IPS-15b (cell line): Measurements from ENCODE around the gene RAB11B.
A peak's percentile ranks its signal among the peaks of the same experiment; 100 is the strongest.
"Not testable (repeated sequence)": the region's sequence is repeated elsewhere in the genome, so short reads cannot be mapped to it uniquely, and the experiment has no call there.

ENCODE experiments used
- H3K27me3 ChIP-seq: one replicate; pipeline ENCODE4 v1.6.1; 2013; ENCODE audit warnings: low read length; ENCODE audit not compliant: control insufficient read depth, insufficient read depth
- H3K36me3 ChIP-seq: one replicate; pipeline ENCODE4 v1.6.1; 2013; ENCODE audit warnings: low read length; ENCODE audit not compliant: control insufficient read depth, insufficient read depth
- H3K4me1 ChIP-seq: one replicate; pipeline ENCODE4 v1.6.1; 2013; ENCODE audit warnings: mild to moderate bottlenecking, low read length; ENCODE audit not compliant: control insufficient read depth, insufficient read depth
- H3K4me3 ChIP-seq: one replicate; pipeline ENCODE4 v1.5.1; 2013; ENCODE audit warnings: low read depth, low read length
- H3K9ac ChIP-seq: one replicate; pipeline ENCODE4 v1.6.1; 2013; ENCODE audit warnings: low read depth, mild to moderate bottlenecking, low read length
- H3K9me3 ChIP-seq: one replicate; pipeline ENCODE4 v1.6.1; 2013; ENCODE audit warnings: mild to moderate bottlenecking, low read length; ENCODE audit not compliant: control insufficient read depth, insufficient read depth

Gene RAB11B

DNA sequence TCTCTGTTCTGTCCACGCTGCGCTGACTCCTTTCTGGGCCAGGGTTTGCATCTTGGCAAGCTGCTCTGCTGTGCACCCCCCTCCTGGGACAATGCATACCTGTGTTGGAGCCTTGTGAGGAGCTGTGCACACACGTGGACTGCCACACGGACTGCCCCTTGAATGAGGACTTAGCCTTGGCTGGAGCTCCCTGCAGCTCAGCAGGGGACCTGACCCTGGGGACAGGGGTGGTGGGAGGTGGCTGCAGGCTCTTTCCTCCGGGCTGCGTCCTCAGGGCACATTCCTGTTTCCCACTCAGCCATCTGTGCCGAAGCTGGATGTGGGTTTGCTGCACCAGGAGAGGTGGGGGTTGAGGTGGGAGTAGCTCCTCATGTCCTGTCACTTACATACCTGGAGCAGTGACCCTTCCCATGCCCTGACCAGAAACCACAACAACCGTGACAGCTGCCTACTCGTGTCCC is 8.2 kb downstream of the RAB11B start:
- no peak overlapping the region for H3K4me3 ChIP-seq
- peaks cover 4% of the 10 kb centered on the region for H3K4me1 ChIP-seq
- H3K27me3 ChIP-seq, result no peaks in the 10 kb centered on the region
- H3K36me3 ChIP-seq, result peaks cover 9% of the 10 kb centered on the region
- H3K9me3 ChIP-seq, result no peaks in the 10 kb centered on the region
- H3K9ac ChIP-seq, result no peak overlapping the region

DNA sequence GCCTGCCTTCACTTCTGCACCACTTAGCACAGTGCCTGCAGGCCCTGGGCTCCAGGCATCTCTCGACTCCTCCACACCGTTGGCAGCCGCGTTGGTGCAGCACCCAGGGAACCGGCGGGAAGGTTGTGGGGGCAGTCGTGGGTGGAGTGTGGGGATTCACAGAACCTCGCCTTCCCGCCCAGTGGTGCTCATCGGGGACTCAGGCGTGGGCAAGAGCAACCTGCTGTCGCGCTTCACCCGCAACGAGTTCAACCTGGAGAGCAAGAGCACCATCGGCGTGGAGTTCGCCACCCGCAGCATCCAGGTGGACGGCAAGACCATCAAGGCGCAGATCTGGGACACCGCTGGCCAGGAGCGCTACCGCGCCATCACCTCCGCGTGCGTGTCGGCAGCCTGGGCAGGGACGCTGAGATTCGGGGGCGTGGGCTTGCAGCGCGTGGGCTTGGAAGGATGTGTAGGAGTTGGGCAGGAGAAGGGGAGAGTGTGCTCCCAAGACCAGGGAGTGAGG is 9.6 kb downstream of the RAB11B start:
- Histone ChIP-seq H3K9me3 (no peaks in the 10 kb centered on the region), H3K4me3 (no peak overlapping the region), H3K27me3 (no peaks in the 10 kb centered on the region), H3K4me1 (peaks cover 4% of the 10 kb centered on the region), H3K36me3 (peaks cover 13% of the 10 kb centered on the region), H3K9ac (no peak overlapping the region)

DNA sequence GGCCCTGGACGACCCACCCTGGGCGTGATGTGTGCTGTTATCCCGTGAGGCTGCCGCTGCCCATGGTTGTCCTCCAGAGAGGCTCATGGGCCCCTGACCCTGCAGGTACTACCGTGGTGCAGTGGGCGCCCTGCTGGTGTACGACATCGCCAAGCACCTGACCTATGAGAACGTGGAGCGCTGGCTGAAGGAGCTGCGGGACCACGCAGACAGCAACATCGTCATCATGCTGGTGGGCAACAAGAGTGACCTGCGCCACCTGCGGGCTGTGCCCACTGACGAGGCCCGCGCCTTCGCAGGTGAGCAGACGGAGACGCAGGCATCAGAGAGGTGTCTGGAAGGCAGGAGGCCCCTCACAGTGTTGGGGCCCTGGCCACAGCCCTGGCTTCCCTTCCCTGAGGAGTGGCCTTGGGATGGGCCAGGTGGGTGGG is 11.8 kb downstream of the RAB11B start:
- no peaks in the 10 kb centered on the region for H3K27me3 ChIP-seq
- no peaks in the 10 kb centered on the region for H3K9me3 ChIP-seq
- H3K9ac ChIP-seq, result no peak overlapping the region
- H3K36me3 ChIP-seq, result peaks cover 15% of the 10 kb centered on the region
- no peak overlapping the region for H3K4me3 ChIP-seq
- H3K4me1 ChIP-seq, result peaks cover under 1% of the 10 kb centered on the region

DNA sequence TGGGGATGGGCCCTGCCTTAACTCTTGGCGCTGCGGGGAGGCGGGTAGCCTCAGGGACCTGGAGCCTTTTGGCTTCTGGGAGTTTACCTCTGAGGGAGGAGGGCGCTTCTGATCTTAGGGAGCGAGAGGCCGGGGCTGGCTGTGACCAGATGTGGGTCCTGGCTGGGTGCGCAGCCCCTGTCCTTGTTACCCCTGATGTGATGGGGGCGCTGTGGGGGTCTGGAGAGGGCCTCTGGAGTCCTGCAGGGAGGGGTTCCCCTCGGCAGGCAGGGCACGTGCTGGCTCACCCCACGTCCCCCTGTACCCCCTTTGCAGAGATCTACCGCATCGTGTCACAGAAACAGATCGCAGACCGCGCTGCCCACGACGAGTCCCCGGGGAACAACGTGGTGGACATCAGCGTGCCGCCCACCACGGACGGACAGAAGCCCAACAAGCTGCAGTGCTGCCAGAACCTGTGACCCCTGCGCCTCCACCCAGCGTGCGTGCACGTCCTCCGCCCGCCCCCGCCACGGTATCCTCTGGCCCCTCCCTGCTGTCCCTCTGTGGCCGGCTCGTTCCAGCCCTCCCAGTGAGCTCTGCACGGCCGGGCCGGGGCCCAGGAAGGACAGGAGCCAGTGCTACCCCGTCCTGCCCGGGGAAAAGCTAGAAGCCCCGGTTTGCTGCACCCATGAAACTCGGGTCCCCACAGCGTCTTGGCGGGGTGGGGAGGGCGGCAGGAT is 13.1 kb downstream of the RAB11B start:
- Histone ChIP-seq H3K27me3 (no peaks in the 10 kb centered on the region), H3K9me3 (no peaks in the 10 kb centered on the region), H3K4me3 (no peak overlapping the region), H3K9ac (no peak overlapping the region), H3K4me1 (no peaks in the 10 kb centered on the region), H3K36me3 (peaks cover 15% of the 10 kb centered on the region)

DNA sequence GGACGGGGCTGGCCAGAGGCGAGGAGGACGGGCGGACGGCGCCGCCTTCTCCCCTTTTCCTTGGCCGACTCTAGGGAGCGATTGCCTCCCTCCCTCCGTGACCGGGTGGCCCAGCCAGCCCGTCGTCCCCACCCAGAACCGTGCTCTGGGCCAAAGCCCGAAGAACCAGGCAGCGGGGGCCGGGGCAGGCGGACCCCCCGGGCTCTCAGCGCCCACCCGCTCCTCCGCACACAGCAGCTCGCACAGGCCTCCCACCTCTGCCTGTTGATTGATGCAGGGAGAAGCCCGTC is 13.6 kb downstream of the RAB11B start:
- H3K27me3 ChIP-seq, result no peaks in the 10 kb centered on the region
- no peak overlapping the region for H3K9ac ChIP-seq
- H3K4me3 ChIP-seq, result no peak overlapping the region
- peaks cover 15% of the 10 kb centered on the region for H3K36me3 ChIP-seq
- H3K4me1 ChIP-seq, result no peaks in the 10 kb centered on the region
- no peaks in the 10 kb centered on the region for H3K9me3 ChIP-seq

DNA sequence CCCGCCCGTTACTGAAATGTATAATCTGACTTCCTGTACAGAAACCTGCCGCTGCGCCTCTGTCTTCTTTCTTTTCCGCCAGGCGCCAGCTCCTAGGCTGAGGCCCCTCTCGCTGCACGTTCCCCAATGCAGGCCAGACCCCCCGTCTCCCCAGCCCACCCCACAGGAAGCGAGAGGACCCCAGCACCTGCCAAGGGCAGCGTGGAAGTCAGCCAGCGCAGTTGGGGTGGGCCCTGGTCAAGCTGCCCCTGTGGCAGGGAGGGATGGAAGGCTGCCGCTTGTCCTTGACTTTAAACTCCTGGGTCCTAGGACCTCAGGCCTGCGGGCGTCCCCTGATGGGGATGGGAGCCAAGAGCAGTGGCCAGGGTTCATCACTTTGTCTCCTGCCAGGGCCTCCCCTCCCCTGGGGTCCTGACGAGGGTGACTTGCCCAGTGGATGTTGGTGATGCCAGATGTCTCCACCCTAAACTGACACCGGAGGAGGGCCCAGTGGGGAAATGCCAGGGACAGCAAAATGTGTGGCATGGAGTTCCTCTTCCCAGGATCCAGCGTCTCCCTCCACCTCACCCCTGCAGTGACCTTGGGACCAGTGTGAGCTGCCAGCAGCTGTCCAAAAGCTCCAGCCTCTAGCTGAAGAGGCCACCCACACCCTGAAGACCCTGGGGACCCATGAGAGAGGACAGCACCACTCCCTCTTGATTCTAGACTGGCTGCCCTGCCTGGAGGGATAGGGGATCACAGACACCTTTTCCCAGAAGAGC is 14.4 kb downstream of the RAB11B start:
- no peak overlapping the region for H3K9ac ChIP-seq
- H3K4me1 ChIP-seq, result no peaks in the 10 kb centered on the region
- no peaks in the 10 kb centered on the region for H3K9me3 ChIP-seq
- peaks cover 15% of the 10 kb centered on the region for H3K36me3 ChIP-seq
- no peaks in the 10 kb centered on the region for H3K27me3 ChIP-seq
- H3K4me3 ChIP-seq, result no peak overlapping the region

DNA sequence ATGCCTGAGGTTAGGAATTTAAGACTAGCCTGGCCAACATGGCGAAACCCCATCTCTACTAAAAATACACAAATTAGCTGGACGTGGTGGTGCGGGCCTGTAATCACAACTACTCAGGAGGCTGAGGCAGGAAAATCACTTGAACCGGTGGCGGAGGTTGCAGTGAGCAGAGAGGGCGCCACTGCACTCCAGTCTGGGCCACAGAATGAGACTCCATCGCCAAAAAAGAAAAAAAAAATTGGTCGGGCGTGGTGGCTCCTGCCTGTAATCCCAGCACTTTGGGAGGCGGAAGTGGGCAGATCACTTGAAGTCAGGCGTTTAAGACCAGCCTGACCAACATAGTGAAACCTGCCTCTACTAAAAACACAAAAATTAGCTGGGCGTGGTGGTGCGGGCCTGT is 20.6 kb downstream of the RAB11B start:
- not testable (repeated sequence) for H3K27me3 ChIP-seq, H3K9ac ChIP-seq, H3K4me1 ChIP-seq, H3K36me3 ChIP-seq, H3K4me3 ChIP-seq, H3K9me3 ChIP-seq

DNA sequence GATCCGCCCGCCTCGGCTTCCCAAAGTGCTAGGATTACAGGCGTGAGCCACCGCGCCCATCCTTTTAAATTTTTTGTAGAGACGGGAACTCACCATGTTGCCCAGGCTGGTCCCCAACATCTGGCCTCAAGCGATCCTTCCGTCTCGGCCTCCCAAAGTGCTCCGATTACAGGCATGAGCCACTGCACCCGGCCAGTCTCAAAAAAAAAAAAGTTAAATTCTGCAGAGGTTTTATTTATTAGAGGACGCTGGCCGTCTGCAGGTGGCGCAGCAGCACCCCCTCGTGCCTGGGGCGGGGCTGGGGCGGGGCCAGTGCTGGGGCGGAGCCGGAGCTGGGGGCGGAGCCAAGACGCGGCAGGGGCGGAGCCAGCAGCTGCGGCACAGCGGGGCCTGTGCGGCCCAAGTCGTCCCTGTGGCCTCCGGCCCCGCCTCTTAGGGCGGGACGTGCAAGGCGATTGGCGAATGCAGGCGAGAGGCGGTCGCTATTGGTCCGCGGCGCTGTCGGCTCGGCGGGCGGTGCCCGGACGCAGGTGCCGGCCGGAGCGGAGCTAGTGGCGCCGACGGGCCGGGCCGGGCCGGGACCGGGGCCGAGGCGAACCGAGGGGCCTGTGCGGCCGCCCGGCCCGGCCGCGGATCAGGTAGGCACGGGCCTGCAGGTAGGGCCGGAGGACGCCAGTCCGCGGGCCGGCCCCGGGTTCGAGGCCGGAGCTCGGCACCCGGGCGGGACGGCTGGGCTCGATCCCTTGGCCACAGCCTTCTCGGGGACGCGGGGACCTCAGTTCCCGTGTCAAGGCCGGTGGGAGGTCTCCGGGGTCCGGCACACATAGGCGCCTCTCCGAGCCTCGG is 22.8 kb downstream of the RAB11B start, which contains the start of gene MARCHF2:
TSS of gene MARCHF2 (plus strand) at position 523 of the 846 bp plus-strand sequence. CDS start 8,536 bp downstream, outside the sequence.
- H3K36me3 ChIP-seq, result no peaks in the 10 kb centered on the region

DNA sequence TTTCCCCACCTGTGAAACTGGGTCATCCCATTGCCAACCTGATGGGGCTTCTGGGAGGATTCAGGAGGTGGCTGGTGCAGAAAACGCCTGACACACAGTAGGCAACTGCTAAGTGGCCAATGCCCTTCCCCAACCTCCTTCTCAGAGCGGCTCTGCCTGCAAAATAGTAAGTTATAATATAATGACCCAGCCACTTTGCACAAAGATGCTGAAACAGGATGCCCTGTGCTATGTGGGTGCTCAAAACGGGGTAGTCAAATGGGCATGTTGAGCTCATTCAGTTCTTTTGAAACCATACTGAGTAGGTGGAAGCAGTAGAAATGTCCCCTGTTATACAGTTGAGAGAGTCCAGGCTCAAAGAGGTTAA is 23.5 kb downstream of the RAB11B start:
- Histone ChIP-seq H3K9ac (no peak overlapping the region), H3K27me3 (peaks cover 3% of the 10 kb centered on the region), H3K9me3 (no peaks in the 10 kb centered on the region), H3K4me3 (peak overlapping the region; percentile 72), H3K4me1 (peaks cover 2% of the 10 kb centered on the region), H3K36me3 (no peaks in the 10 kb centered on the region)

More for the DNA sequence above, 22.8 kb downstream of the RAB11B start, which contains the start of gene MARCHF2:
- H3K9me3 ChIP-seq, result no peaks in the 10 kb centered on the region
- H3K27me3 ChIP-seq, result peaks cover 3% of the 10 kb centered on the region
- H3K4me1 ChIP-seq, result peaks cover 2% of the 10 kb centered on the region
- peak within 1 kb of the TSS; percentile 72 for H3K4me3 ChIP-seq
- no peak within 1 kb of the TSS for H3K9ac ChIP-seq

DNA sequence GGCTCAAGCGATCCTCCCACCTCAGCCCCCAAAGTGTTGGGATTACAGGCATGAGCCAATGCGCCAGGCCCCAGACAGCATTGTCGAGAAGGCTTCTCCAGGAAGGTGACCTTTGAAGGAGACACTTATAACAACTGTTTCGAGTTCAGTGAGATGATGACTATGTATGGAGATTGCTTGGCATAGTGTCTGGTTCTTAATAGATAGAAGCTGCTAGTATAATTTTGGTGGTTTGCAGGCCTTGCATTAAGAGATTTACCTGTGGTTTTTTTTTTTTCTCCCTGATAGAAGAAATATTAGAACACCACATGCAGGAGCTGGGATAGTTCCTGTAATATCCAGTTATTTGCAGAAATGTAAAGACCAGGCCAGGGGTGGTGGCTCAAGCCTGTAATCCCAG is 26.6 kb downstream of the RAB11B start:
- H3K27me3 ChIP-seq, result peaks cover 3% of the 10 kb centered on the region
- no peak overlapping the region for H3K9ac ChIP-seq
- H3K4me3 ChIP-seq, result no peak overlapping the region
- peaks cover 2% of the 10 kb centered on the region for H3K4me1 ChIP-seq
- H3K9me3 ChIP-seq, result no peaks in the 10 kb centered on the region
- peaks cover 2% of the 10 kb centered on the region for H3K36me3 ChIP-seq
